Kidney (tissue), 14 donors: ENCODE measurements around the gene BCKDHA. TPM values are rescaled to one million over a fixed set of nuclear protein-coding genes. Genes with fewer than 3 reads are reported as not detected.
A peak's percentile ranks its signal among the peaks of the same experiment; 100 is the strongest.

Source experiments
- DNase-seq, 5 donors: peaks; one replicate each; pipeline ENCODE4 v3.0.0-alpha.2; 2013 to 2020
- FAIRE-seq: peaks from 2 replicates; lab custom pipeline; 2012; peaks lifted over from hg19 to GRCh38; lab: Jason Lieb, UNC
- H3K27ac ChIP-seq, 2 donors: one replicate each; pipeline ENCODE4 v1.7.0; 2013; ENCODE audit warnings: low read depth in 2 of 2, low read length in 2 of 2, inconsistent platforms in 1 of 2
- H3K27me3 ChIP-seq: one replicate; pipeline ENCODE4 v1.7.1; 2013; ENCODE audit warnings: low read length, inconsistent platforms; ENCODE audit not compliant: control insufficient read depth, insufficient read depth
- H3K36me3 ChIP-seq, 3 donors: one replicate each; pipeline versions ENCODE4 v1.7.0 to v1.7.1; 2013; ENCODE audit warnings: low read length in 3 of 3, control low read depth in 1 of 3, inconsistent platforms in 1 of 3; ENCODE audit not compliant: insufficient read depth in 3 of 3, control insufficient read depth in 2 of 3
- H3K4me1 ChIP-seq, 3 donors: one replicate each; pipeline versions ENCODE4 v1.7.0 to v1.7.1; 2013; ENCODE audit warnings: low read length in 3 of 3, inconsistent platforms in 1 of 3, low read depth in 1 of 3; ENCODE audit not compliant: control insufficient read depth in 2 of 3, insufficient read depth in 2 of 3
- H3K4me3 ChIP-seq, 3 donors: one replicate each; pipeline versions ENCODE4 v1.7.0 to v1.8.1; 2013; ENCODE audit warnings: low read length in 3 of 3, control low read depth in 1 of 3, inconsistent platforms in 1 of 3
- H3K9ac ChIP-seq, 3 donors: one replicate each; pipeline versions ENCODE4 v1.7.0 to v1.7.1; 2013; ENCODE audit warnings: low read length in 3 of 3, control low read depth in 1 of 3, inconsistent platforms in 1 of 3
- H3K9me3 ChIP-seq, 3 donors: one replicate each; pipeline versions ENCODE4 v1.7.0 to v1.7.1; 2013; ENCODE audit warnings: low read length in 3 of 3, control low read depth in 1 of 3, inconsistent platforms in 1 of 3; ENCODE audit not compliant: control insufficient read depth in 2 of 3, insufficient read depth in 1 of 3
- intact Hi-C: fragments of 100-400 bp; cut with DNase I; formaldehyde crosslinking; loops from one replicate; pipeline ENCODE4 v1.11.1; 2022
- polyA plus RNA-seq: library from polyadenylated mRNA; stranded (reverse); fragments of 350-450 nt; fragmentation: Illumina TruSeq; extraction: RNeasy Lipid Tissue Mini Kit (QIAGEN cat#74804); gene quantifications from one replicate; pipeline ENCODE4 v1.2.3, GENCODE V29; 2014; ENCODE audit warnings: low read depth, low replicate concordance; ENCODE audit not compliant: insufficient read depth
- total RNA-seq: library from RNA; stranded (reverse); fragmentation: NEBNext Ultra II Directional; extraction: Animal tissue kit (Norgen Biotek cat#: 25700); gene quantifications from one replicate; pipeline ENCODE4 v1.2.1, GENCODE V29; 2021
- TF ChIP-seq, protein P1 (sequence below): IDR thresholded peaks from 3 replicates; pipeline ENCODE4 v1.5.1; 2012; ENCODE audit warnings: mild to moderate bottlenecking, moderate library complexity, borderline replicate concordance; ENCODE audit not compliant: insufficient read depth; ENCODE audit errors: extremely low read depth
- donor health status: control.
- donor health status: control.
- donor health status: control.
- donor health status: control.
- donor health status: control.
- donor health status: DM: yes; HTN: yes; CAD: no.
- donor health status: Normal renal cell carcinoma (clear cell type).

The BCKDHA gene
- total and polyA plus RNA-seq, 2 donors from 2014 or later, result 30.9 to 72.2 TPM

DNA sequence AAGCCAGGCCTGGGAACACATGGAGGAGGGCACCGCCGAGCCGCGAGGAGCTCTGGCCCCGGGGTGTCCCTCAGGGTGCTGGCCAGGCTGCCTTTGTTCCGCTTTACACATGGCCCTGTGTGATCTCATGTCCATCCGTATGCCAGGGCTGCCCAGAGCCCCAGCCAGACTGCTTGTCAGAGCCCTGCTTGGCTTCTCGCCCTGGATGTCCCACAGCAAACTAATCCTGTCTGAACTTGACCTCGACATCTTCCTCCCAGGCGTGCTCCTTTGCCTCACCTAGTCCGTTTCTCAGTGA, 14.3 kb downstream of the BCKDHA start:
- intact Hi-C loops, result no loop called here
- no peak overlapping the region for H3K27ac ChIP-seq
- DNase-seq, result peak in 1 of 5 donors; percentile 51
- no peak overlapping the region for H3K4me3 ChIP-seq
- H3K27me3 ChIP-seq, result no peaks in the 10 kb centered on the region
- no peak for FAIRE-seq
- H3K9me3 ChIP-seq, result no peaks in the 10 kb centered on the region
- TF ChIP-seq, protein P1, sequence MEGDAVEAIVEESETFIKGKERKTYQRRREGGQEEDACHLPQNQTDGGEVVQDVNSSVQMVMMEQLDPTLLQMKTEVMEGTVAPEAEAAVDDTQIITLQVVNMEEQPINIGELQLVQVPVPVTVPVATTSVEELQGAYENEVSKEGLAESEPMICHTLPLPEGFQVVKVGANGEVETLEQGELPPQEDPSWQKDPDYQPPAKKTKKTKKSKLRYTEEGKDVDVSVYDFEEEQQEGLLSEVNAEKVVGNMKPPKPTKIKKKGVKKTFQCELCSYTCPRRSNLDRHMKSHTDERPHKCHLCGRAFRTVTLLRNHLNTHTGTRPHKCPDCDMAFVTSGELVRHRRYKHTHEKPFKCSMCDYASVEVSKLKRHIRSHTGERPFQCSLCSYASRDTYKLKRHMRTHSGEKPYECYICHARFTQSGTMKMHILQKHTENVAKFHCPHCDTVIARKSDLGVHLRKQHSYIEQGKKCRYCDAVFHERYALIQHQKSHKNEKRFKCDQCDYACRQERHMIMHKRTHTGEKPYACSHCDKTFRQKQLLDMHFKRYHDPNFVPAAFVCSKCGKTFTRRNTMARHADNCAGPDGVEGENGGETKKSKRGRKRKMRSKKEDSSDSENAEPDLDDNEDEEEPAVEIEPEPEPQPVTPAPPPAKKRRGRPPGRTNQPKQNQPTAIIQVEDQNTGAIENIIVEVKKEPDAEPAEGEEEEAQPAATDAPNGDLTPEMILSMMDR, result no peak
- peaks cover 0 to 35% (median 18%) of the 10 kb centered on the region in 3 donors for H3K36me3 ChIP-seq
- H3K9ac ChIP-seq, result no peak overlapping the region
- peaks cover 0 to 8% (median 0%) of the 10 kb centered on the region in 3 donors for H3K4me1 ChIP-seq

DNA sequence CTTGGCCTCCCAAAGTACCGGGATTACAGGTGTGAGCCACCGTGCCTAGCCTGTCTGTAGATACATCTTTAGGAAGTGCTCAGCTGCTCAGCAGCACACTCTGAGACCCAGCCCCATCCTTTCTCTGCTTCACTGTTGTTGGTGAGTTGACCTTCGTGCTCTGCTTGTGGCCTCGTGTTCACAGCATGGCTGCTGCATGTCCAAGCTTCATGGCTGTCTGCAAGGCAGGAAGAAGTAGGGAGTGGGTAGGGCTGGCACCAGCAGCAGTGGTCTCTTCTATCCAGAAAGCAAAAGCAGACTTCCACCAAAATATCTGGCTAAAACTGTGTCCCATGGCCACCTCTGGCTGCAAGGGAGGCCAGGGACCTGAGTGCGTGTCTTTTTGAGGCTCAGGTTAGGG, 15.3 kb downstream of the BCKDHA start:
- H3K27ac ChIP-seq, result no peak overlapping the region

GRCh38 chr19:41413947-41414346, 16.3 kb downstream of the BCKDHA start:
- H3K9me3 ChIP-seq, result no peaks in the 10 kb centered on the region
- no peak overlapping the region for H3K27ac ChIP-seq
- peaks cover 0 to 47% (median 24%) of the 10 kb centered on the region in 3 donors for H3K36me3 ChIP-seq
- TF ChIP-seq, protein P1, result no peak
- H3K4me3 ChIP-seq, result no peak overlapping the region
- H3K9ac ChIP-seq, result no peak overlapping the region
- H3K4me1 ChIP-seq, result peaks cover 0 to 4% (median 0%) of the 10 kb centered on the region in 3 donors
- intact Hi-C loops, result no loop called here
- DNase-seq (peak in 1 of 5 donors; percentile 60), FAIRE-seq (no peak)
- H3K27me3 ChIP-seq, result no peaks in the 10 kb centered on the region

More for the DNA sequence above, 15.3 kb downstream of the BCKDHA start:
- Histone ChIP-seq H3K36me3 (peaks cover 0 to 42% (median 20%) of the 10 kb centered on the region in 3 donors), H3K27me3 (no peaks in the 10 kb centered on the region), H3K9ac (no peak overlapping the region), H3K9me3 (no peaks in the 10 kb centered on the region), H3K4me3 (no peak overlapping the region), H3K4me1 (peaks cover 0 to 4% (median 0%) of the 10 kb centered on the region in 3 donors)
- DNase-seq (no peak), FAIRE-seq (no peak)
- intact Hi-C loops, result no loop called here
- TF ChIP-seq, protein P1, result no peak

GRCh38 chr19:41414461-41414860, 16.8 kb downstream of the BCKDHA start:
- no peak for FAIRE-seq
- no peaks in the 10 kb centered on the region for H3K27me3 ChIP-seq
- H3K9ac ChIP-seq, result no peak overlapping the region
- H3K4me3 ChIP-seq, result no peak overlapping the region
- TF ChIP-seq, protein P1, result no peak
- peaks cover 2 to 50% (median 27%) of the 10 kb centered on the region in 3 donors for H3K36me3 ChIP-seq
- intact Hi-C loops, result no loop called here
- DNase-seq, result no peak
- no peaks in the 10 kb centered on the region for H3K9me3 ChIP-seq
- H3K27ac ChIP-seq, result no peak overlapping the region
- peaks cover 0 to 4% (median 0%) of the 10 kb centered on the region in 3 donors for H3K4me1 ChIP-seq
